Activated CD8-positive, alpha-beta T cell treated with anti-CD3 and anti-CD28 coated beads for 36 hours (primary cell): ENCODE measurements around the gene ZNF790. TPM values are rescaled to one million over a fixed set of nuclear protein-coding genes. Genes with fewer than 3 reads are reported as not detected.

Experiments used
- ATAC-seq: fragments of 200-7000 bp; cut with Tn5 transposase; one replicate; pipeline ENCODE4 v1.10.0; 2021; ENCODE audit warnings: mild to moderate bottlenecking, moderate library complexity
- CTCF ChIA-PET: fragments of 350-600 bp; sonication (Branson Sonifier 250); formaldehyde crosslinking; loops from one replicate; lab custom pipeline; 2021; ENCODE audit warnings: antibody characterized with exemption; lab: Charles Lee
- POLR2A ChIA-PET: fragments of 350-600 bp; sonication (Branson Sonifier 250); formaldehyde crosslinking; loops from one replicate; lab custom pipeline; 2021; ENCODE audit warnings: antibody characterized with exemption; lab: Charles Lee
- DNase-seq: peaks from one replicate; pipeline ENCODE4 v3.0.0-alpha.2; 2020
- H3K27ac Mint-ChIP-seq: one replicate; pipeline ENCODE4 v1.8.0; 2021; ENCODE audit warnings: mild to moderate bottlenecking, mixed read lengths
- H3K27me3 Mint-ChIP-seq: one replicate; pipeline ENCODE4 v1.8.0; 2021; ENCODE audit warnings: mixed read lengths
- H3K36me3 Mint-ChIP-seq: one replicate; pipeline ENCODE4 v1.8.0; 2021; ENCODE audit warnings: low read depth, mixed read lengths
- H3K4me1 Mint-ChIP-seq: one replicate; pipeline ENCODE4 v1.8.0; 2021; ENCODE audit warnings: low read depth, mixed read lengths
- H3K4me3 Mint-ChIP-seq: one replicate; pipeline ENCODE4 v1.8.0; 2021; ENCODE audit warnings: mild to moderate bottlenecking, moderate library complexity, mixed read lengths
- H3K9me3 Mint-ChIP-seq: one replicate; pipeline ENCODE4 v1.8.0; 2021; ENCODE audit warnings: mixed read lengths
- intact Hi-C: fragments of 100-400 bp; cut with micrococcal nuclease; formaldehyde crosslinking; loops from one replicate; pipeline ENCODE4 v1.10.0; 2022
- total RNA-seq, 2 experiments: library from RNA; stranded (reverse); gene quantifications; one replicate each; pipeline ENCODE4 v1.2.3, GENCODE V29; 2021
- TF ChIP-seq, protein P1 (sequence below): fragments of 200-600 bp; IDR thresholded peaks from one replicate; pipeline ENCODE4 v1.8.0; 2022; ENCODE audit warnings: antibody characterized with exemption, mild to moderate bottlenecking

The ZNF790 gene
- total RNA-seq, 2 experiments from 2014 or later = 8.9 to 9.7 TPM

DNA sequence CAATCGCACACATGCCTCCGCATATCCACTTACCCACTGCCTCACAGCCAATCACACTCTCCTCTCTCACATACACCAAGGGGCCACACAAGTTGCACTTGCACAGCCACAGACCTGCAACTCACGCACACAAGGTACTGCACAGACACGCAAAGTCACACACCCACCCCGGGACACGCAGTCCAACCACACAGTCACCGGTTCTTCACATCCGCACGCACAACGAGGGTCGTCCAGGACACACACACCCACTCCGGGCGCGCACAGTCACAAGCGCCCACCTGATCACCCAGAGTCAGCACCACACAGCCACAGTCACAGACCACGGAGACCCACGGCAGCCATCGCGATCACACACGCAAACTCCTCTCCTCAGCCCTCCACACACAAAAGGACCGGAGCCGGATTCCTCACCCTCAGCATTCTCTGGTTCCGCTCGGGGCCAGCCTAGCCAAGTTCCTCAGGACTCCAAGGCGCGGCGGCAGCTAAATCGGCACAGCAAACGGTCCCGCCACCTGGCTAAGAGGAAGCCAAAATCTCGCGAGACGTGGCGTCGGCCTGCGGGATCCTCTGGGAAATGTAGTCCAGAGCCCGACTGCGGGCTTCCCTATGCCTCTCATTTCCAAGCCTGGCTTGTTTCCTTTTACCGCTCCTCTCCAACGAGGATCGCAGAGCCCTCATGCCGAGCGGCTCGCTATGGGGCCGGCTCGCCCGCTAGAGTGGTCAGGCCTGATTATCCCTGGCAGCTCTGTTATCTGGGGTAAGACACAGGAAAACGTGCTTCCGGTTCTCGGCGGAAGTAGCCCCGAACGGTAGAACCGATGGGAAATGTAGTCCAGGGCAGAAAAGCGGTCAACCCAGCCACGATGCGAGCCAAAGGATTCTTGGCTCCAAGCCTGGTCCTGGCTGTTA, 65.6 kb downstream of the ZNF790 start, which contains the start of gene ZNF850:
Gene ZNF850 (minus strand): TSS at position 497 of the 912 bp plus-strand sequence. CDS start 10,201 bp downstream, outside the sequence.
- peak; percentile 97 for DNase-seq
- H3K27me3 Mint-ChIP-seq = no peaks in the 10 kb centered on the region
- TF ChIP-seq, protein P1, sequence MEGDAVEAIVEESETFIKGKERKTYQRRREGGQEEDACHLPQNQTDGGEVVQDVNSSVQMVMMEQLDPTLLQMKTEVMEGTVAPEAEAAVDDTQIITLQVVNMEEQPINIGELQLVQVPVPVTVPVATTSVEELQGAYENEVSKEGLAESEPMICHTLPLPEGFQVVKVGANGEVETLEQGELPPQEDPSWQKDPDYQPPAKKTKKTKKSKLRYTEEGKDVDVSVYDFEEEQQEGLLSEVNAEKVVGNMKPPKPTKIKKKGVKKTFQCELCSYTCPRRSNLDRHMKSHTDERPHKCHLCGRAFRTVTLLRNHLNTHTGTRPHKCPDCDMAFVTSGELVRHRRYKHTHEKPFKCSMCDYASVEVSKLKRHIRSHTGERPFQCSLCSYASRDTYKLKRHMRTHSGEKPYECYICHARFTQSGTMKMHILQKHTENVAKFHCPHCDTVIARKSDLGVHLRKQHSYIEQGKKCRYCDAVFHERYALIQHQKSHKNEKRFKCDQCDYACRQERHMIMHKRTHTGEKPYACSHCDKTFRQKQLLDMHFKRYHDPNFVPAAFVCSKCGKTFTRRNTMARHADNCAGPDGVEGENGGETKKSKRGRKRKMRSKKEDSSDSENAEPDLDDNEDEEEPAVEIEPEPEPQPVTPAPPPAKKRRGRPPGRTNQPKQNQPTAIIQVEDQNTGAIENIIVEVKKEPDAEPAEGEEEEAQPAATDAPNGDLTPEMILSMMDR = no peak
- peaks cover 29% of the 10 kb centered on the region for H3K9me3 Mint-ChIP-seq
- CTCF ChIA-PET = no interaction called here
- peak within 1 kb of the TSS; percentile 97 for H3K27ac Mint-ChIP-seq
- H3K36me3 Mint-ChIP-seq = peaks cover 64% of the 10 kb centered on the region
- peak within 1 kb of the TSS; percentile 98 for H3K4me3 Mint-ChIP-seq
- ATAC-seq = peak; percentile 90
- POLR2A ChIA-PET = interaction anchor here (0.6 to 3.0 kb wide), 6 partner anchors 24 to 312 kb away, joined by 3 to 19 read pairs (median 4); partner anchors contain the start of genes ZNF345 and ZNF790
- H3K4me1 Mint-ChIP-seq = peaks cover 11% of the 10 kb centered on the region
- intact Hi-C loops = loop anchor here (10.0 kb wide), 1 partner anchor 82 kb away; the partner anchor contains the start of gene ZNF345

DNA sequence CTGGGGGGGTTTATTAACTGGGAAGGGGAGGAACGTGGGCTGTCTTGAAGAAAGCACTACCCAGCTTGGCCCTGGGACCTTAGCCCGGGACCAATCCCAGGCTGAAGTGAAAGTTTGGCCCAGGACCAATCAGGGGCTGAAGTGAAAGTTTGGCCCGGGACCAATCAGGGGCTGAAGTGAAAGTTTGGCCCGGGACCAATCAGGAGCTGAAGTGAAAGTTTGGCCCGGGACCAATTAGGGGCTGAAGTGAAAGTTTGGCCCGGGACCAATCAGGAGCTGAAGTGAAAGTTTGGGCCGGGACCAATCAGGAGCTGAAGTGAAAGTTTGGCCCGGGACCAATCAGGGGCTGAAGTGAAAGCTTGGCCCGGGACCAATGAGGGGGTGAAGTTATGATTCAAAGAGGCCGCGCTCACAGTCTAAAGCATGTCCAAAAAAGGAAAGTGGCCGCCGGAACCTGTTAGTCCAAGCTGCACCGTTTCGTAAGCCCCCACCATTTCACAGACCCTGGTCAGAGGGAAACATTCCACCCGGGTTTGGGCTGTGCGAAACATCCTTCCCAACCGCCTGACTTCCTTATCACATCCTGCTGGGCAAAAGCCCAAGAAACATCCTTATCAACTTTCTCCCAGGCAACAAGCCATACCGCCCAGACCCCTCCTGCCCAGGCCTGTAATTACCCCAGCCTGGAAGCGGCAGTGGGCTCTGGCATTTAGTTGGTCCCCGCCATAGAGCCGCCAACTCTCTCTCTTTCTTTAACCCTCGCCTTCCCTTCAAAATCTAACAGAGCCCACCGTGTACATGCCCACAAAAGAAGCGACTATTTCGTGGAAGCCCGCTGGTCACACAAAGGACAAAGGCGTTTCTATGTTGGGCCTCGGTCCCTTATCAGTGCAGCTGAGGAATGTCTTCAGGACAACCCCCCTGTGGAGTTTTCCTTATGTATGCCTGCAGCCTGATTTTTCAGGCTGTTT, 66.6 kb downstream of the ZNF790 start:
- peaks cover 65% of the 10 kb centered on the region for H3K36me3 Mint-ChIP-seq
- peaks cover 11% of the 10 kb centered on the region for H3K4me1 Mint-ChIP-seq
- TF ChIP-seq, protein P1 = no peak
- ChIA-PET CTCF (no interaction called here), POLR2A (interaction anchor here (0.9 to 3.0 kb wide), 4 partner anchors 9 to 243 kb away, joined by 3 to 19 read pairs (median 4); partner anchors contain the start of genes ZNF260, ZNF345 and ZNF790)
- H3K4me3 Mint-ChIP-seq = peak overlapping the region; percentile 98
- intact Hi-C loops = loop anchor here (10.0 kb wide), 1 partner anchor 83 kb away; the partner anchor contains the start of gene ZNF345
- peaks cover 26% of the 10 kb centered on the region for H3K9me3 Mint-ChIP-seq
- H3K27me3 Mint-ChIP-seq = no peaks in the 10 kb centered on the region
- H3K27ac Mint-ChIP-seq = peak overlapping the region; percentile 97
- peak; percentile 83 for DNase-seq
- ATAC-seq = peak; percentile 46

Other genes with a start within 250 kb of the ZNF790 start
- gene ZNF382, start 233.1 kb downstream of the ZNF790 start, total RNA-seq = 10 to 100 TPM; 10.1 to 10.8 TPM
- 1 to 10 TPM; 5.2 to 6.0 TPM for gene ZNF461, start 171.6 kb downstream of the ZNF790 start, total RNA-seq
- 1 to 10 TPM; 6.4 to 7.6 TPM for gene ZNF567, start 150.8 kb downstream of the ZNF790 start, total RNA-seq
- gene ZNF850, start 65.6 kb downstream of the ZNF790 start, total RNA-seq = 10 to 100 TPM; 10.6 to 11.7 TPM
- gene ZNF345, start 12.5 kb upstream of the ZNF790 start, total RNA-seq = 1 to 10 TPM; 3.6 to 5.1 TPM
- 1 to 10 TPM; 4.5 to 4.9 TPM for gene ZNF829, start 77.9 kb upstream of the ZNF790 start, total RNA-seq
- gene ZNF568, start 77.9 kb upstream of the ZNF790 start, total RNA-seq = 1 to 10 TPM; 8.1 to 9.5 TPM
- 10 to 100 TPM; 10.1 to 12.0 TPM for gene ZNF420, start 240.0 kb upstream of the ZNF790 start, total RNA-seq